ENCODE measurements around the gene FKBP14. TPM values are rescaled to one million over a fixed set of nuclear protein-coding genes. Genes with fewer than 3 reads are reported as not detected.

The FKBP14 gene
- total and polyA plus RNA-seq, 2 of the 8 experiments (the other 6 are each of a cell fraction or from before 2014, with no cell fraction given): 3.2 to 20.7 TPM

- TF ChIP-seq ATF2 (IDR thresholded peaks at IDR 0.05; ENCODE audit: low read length) (no peak), POLR2AphosphoS5 (IDR thresholded peaks at IDR 0.05; ENCODE audit: low read depth, low read length) (no peak), TBP (IDR thresholded peaks at IDR 0.05; ENCODE audit: low read depth, low read length) (peak; percentile 50), EZH2 (IDR thresholded peaks at IDR 0.05; ENCODE audit: low read depth, low read length, severe bottlenecking) (no peak), RBBP5 (IDR thresholded peaks at IDR 0.05; ENCODE audit: borderline replicate concordance, low read depth, low read length) (no peak), CBX5 (IDR thresholded peaks at IDR 0.05; ENCODE audit: low read depth, low read length) (no peak), PHF8 (conservative IDR thresholded peaks at IDR 0.05; ENCODE audit: low read depth, low read length) (no peak), BRCA1 (IDR thresholded peaks at IDR 0.05; ENCODE audit: low read depth, low read length) (no peak), SAP30 (IDR thresholded peaks at IDR 0.05; ENCODE audit: insufficient read depth, insufficient replicate concordance, low read length) (no peak), BACH1 (IDR thresholded peaks at IDR 0.05; ENCODE audit: low read length) (no peak), SP4 (IDR thresholded peaks at IDR 0.05; ENCODE audit: low read length) (no peak), BCL11A (IDR thresholded peaks at IDR 0.05; ENCODE audit: low read depth in 2 of 2, low read length in 2 of 2) (no peak), MAX (IDR thresholded peaks at IDR 0.05) (peak; percentile 19; the same call in 1 of the 2 replicates)
Observed at GRCh38 chr7:29977886-29978651, 48.4 kb downstream of the FKBP14 start (continued).

All from H1 (cell line).